Ectodermal cell (in vitro differentiated cells): ENCODE data around the gene PABPN1L.

ENCODE experiments used
- H3K27ac ChIP-seq: 2 replicates; pipeline ENCODE4 v1.7.0; 2013; ENCODE audit warnings: mild to moderate bottlenecking, low read depth, low read length; ENCODE audit not compliant: insufficient read depth, poor library complexity, severe bottlenecking
- H3K27me3 ChIP-seq: 2 replicates; pipeline ENCODE4 v1.7.0; 2013; ENCODE audit warnings: mild to moderate bottlenecking, low read length; ENCODE audit not compliant: insufficient read depth, control insufficient read depth, poor library complexity, severe bottlenecking
- H3K36me3 ChIP-seq: one replicate; pipeline ENCODE4 v1.7.0; 2013; ENCODE audit warnings: low read length; ENCODE audit not compliant: control insufficient read depth, insufficient read depth
- H3K4me1 ChIP-seq: one replicate; pipeline ENCODE4 v1.7.0; 2013; ENCODE audit warnings: low read length; ENCODE audit not compliant: control insufficient read depth, insufficient read depth
- H3K4me3 ChIP-seq: 2 replicates; pipeline ENCODE4 v1.7.0; 2013; ENCODE audit warnings: low read depth, low read length, control low read depth; ENCODE audit not compliant: insufficient read depth
- H3K9me3 ChIP-seq: 2 replicates; pipeline ENCODE4 v1.7.0; 2013; ENCODE audit warnings: mild to moderate bottlenecking, low read length, moderate library complexity; ENCODE audit not compliant: control insufficient read depth
- WGBS, 2 experiments: methylation state at CpG; one replicate each; pipeline ENCODE4 v1.1.7; 2013; ENCODE audit warnings: missing lambda C conversion rate in 2 of 2; 5-methylcytosine and 5-hydroxymethylcytosine counted together

PABPN1L gene

GRCh38 chr16:88821168-88821850 lies 45.2 kb downstream of the PABPN1L start:
- no peaks in the 10 kb centered on the region for H3K27me3 ChIP-seq
- H3K27ac ChIP-seq, result no peak overlapping the region
- no peak overlapping the region for H3K4me3 ChIP-seq
- H3K9me3 ChIP-seq, result no peaks in the 10 kb centered on the region
- no peaks in the 10 kb centered on the region for H3K4me1 ChIP-seq
- WGBS, 2 experiments, result 88% methylated on average over 22 of the region's 22 CpGs
- H3K36me3 ChIP-seq, result no peaks in the 10 kb centered on the region

- WGBS, 2 experiments, result 86 to 88% methylated on average over 20 of the region's 20 CpGs
- no peak overlapping the region for H3K27ac ChIP-seq
Observed at GRCh38 chr16:88820385-88821025, 46.0 kb downstream of the PABPN1L start.

GRCh38 chr16:88819126-88819525 lies 47.3 kb downstream of the PABPN1L start:
- Histone ChIP-seq H3K4me1 (no peaks in the 10 kb centered on the region), H3K27ac (no peak overlapping the region), H3K4me3 (no peak overlapping the region), H3K27me3 (no peaks in the 10 kb centered on the region), H3K9me3 (no peaks in the 10 kb centered on the region), H3K36me3 (no peaks in the 10 kb centered on the region)
- 85 to 87% methylated on average over 16 of the region's 16 CpGs for WGBS, 2 experiments

More at GRCh38 chr16:88820385-88821025, 46.0 kb downstream of the PABPN1L start:
- Histone ChIP-seq H3K36me3 (no peaks in the 10 kb centered on the region), H3K9me3 (no peaks in the 10 kb centered on the region), H3K27me3 (no peaks in the 10 kb centered on the region), H3K4me3 (no peak overlapping the region), H3K4me1 (no peaks in the 10 kb centered on the region)

- Histone ChIP-seq H3K9me3 (no peaks in the 10 kb centered on the region), H3K27ac (no peak overlapping the region), H3K4me1 (no peaks in the 10 kb centered on the region), H3K36me3 (no peaks in the 10 kb centered on the region), H3K4me3 (no peak overlapping the region), H3K27me3 (no peaks in the 10 kb centered on the region)
- 96 to 97% methylated on average over 18 of the region's 18 CpGs for WGBS, 2 experiments
Observed at GRCh38 chr16:88818575-88818874, 47.9 kb downstream of the PABPN1L start.

- no peaks in the 10 kb centered on the region for H3K36me3 ChIP-seq
- H3K4me1 ChIP-seq, result no peaks in the 10 kb centered on the region
- H3K9me3 ChIP-seq, result no peaks in the 10 kb centered on the region
- 94 to 95% methylated on average over 40 of the region's 40 CpGs for WGBS, 2 experiments
- H3K27ac ChIP-seq, result no peak overlapping the region
- H3K4me3 ChIP-seq, result no peak overlapping the region
- H3K27me3 ChIP-seq, result no peaks in the 10 kb centered on the region
Observed at GRCh38 chr16:88817785-88818574, 48.5 kb downstream of the PABPN1L start.

GRCh38 chr16:88816736-88817535 lies 49.5 kb downstream of the PABPN1L start:
- H3K4me3 ChIP-seq, result no peak overlapping the region
- WGBS, 2 experiments, result 91 to 92% methylated on average over 41 of the region's 41 CpGs
- no peaks in the 10 kb centered on the region for H3K9me3 ChIP-seq
- H3K27ac ChIP-seq, result no peak overlapping the region
- no peaks in the 10 kb centered on the region for H3K4me1 ChIP-seq
- H3K36me3 ChIP-seq, result no peaks in the 10 kb centered on the region
- H3K27me3 ChIP-seq, result no peaks in the 10 kb centered on the region

- Histone ChIP-seq H3K27me3 (no peaks in the 10 kb centered on the region), H3K4me3 (no peak overlapping the region), H3K9me3 (no peaks in the 10 kb centered on the region), H3K36me3 (no peaks in the 10 kb centered on the region), H3K27ac (no peak overlapping the region), H3K4me1 (no peaks in the 10 kb centered on the region)
- WGBS, 2 experiments, result 78% methylated on average over 19 of the region's 19 CpGs
Observed at GRCh38 chr16:88815901-88816589, 50.4 kb downstream of the PABPN1L start.

- no peaks in the 10 kb centered on the region for H3K36me3 ChIP-seq
- H3K4me1 ChIP-seq, result no peaks in the 10 kb centered on the region
- H3K27ac ChIP-seq, result no peak overlapping the region
- H3K4me3 ChIP-seq, result no peak overlapping the region
- WGBS, 2 experiments, result 94 to 95% methylated on average over 10 of the region's 10 CpGs
- H3K27me3 ChIP-seq, result no peaks in the 10 kb centered on the region
- H3K9me3 ChIP-seq, result no peaks in the 10 kb centered on the region
Observed at GRCh38 chr16:88815227-88815626, 51.2 kb downstream of the PABPN1L start.

- Histone ChIP-seq H3K9me3 (no peaks in the 10 kb centered on the region), H3K27me3 (no peaks in the 10 kb centered on the region), H3K4me3 (no peak overlapping the region), H3K4me1 (no peaks in the 10 kb centered on the region), H3K36me3 (no peaks in the 10 kb centered on the region), H3K27ac (no peak overlapping the region)
- 91% methylated on average over 13 of the region's 13 CpGs for WGBS, 2 experiments
Observed at GRCh38 chr16:88814144-88814502, 52.3 kb downstream of the PABPN1L start.
